Mononuclear cell (primary cell): ENCODE results near the gene PCOLCE2. TPM values are rescaled to one million over a fixed set of nuclear protein-coding genes. Genes with fewer than 3 reads are reported as not detected.
A peak's percentile ranks its signal among the peaks of the same experiment; 100 is the strongest.
"Not testable (repeated sequence)": the region's sequence is repeated elsewhere in the genome, so short reads cannot be mapped to it uniquely, and the experiment has no call there.

ENCODE experiments used
- H3K27me3 ChIP-seq: 2 replicates; pipeline ENCODE4 v1.6.0; 2011; ENCODE audit warnings: low read length, control low read depth; ENCODE audit not compliant: insufficient read depth
- H3K4me1 ChIP-seq: 2 replicates; pipeline ENCODE4 v1.5.1; 2011; ENCODE audit warnings: mild to moderate bottlenecking, low read length, control low read depth; ENCODE audit not compliant: insufficient read depth
- H3K4me3 ChIP-seq: 2 replicates; pipeline ENCODE4 v1.5.1; 2011; ENCODE audit warnings: mild to moderate bottlenecking, low read length, moderate library complexity
- H3K9me3 ChIP-seq: 2 replicates; pipeline ENCODE4 v1.5.1; 2011; ENCODE audit warnings: low read depth, mild to moderate bottlenecking, control low read depth, low read length
- total RNA-seq: library from RNA; depleted of rRNA; stranded (reverse); fragments of >200 nt; gene quantifications from one replicate; pipeline ENCODE4 v1.2.3, GENCODE V29; 2012

The PCOLCE2 gene
- total RNA-seq, 1 donor, result not detected

DNA sequence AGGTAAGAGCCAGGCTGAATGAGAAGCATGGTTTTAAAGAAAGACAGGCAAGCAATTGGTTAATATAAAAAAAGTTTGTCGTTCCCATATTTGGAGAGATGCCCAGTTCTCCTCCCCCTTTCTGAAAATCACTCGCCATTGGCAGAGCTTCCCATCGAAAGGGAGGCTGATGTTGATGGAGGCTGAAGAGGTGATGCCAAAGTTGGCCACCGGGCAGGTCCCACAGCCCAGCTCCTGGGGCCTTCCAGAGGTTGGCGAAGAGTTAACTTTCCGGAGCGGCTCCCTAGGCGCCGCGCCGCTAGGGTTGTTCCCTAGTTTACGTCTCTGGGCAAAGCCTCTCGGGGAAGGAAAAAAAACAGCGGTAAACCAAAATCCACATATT, 793 bp downstream of the PCOLCE2 start:
- peaks cover 17% of the 10 kb centered on the region for H3K4me1 ChIP-seq
- H3K27me3 ChIP-seq, result peaks cover 51% of the 10 kb centered on the region
- H3K4me3 ChIP-seq, result peak overlapping the region; percentile 24
- H3K9me3 ChIP-seq, result no peaks in the 10 kb centered on the region

GRCh38 chr3:142886940-142887339, 1.9 kb downstream of the PCOLCE2 start:
- Histone ChIP-seq H3K9me3 (no peaks in the 10 kb centered on the region), H3K27me3 (peaks cover 52% of the 10 kb centered on the region), H3K4me1 (peaks cover 17% of the 10 kb centered on the region), H3K4me3 (no peak overlapping the region)

DNA sequence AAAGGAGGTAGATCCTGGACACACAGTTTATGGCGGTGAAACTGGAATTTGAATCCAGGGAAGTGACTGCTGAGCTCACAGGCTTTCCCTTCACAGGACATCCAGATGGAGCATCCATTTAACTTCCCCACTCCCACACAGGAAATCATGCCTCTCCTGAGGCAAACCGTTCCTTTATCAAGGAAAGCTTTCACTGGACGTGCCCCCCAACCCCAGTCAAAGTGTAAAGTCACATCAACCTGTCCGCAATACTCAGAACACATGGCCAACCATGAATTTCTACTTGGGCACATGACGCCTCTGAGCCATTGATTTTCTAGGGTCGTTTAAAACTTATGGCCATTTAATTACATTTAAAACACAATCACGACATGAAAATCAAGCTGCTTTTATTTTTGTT, 2.9 kb downstream of the PCOLCE2 start:
- peaks cover 52% of the 10 kb centered on the region for H3K27me3 ChIP-seq
- no peak overlapping the region for H3K4me3 ChIP-seq

DNA sequence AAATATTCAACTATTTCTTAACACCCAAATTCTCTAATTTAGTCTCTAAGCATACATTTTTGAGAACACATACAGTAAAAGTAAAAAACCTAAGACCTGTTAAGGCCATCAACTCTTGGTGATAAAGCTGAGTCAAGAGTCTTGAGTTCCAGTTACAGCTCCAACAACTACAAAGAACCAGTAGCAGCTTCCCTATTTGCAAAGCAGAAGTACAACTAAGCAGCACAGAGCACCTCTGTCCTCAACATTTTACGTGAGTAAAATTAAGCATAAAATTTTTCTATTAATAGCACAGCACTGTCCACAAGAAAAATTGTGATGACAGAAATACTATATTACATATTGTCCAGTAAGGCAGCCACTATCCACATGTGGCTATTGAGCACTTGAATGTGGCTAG, 4.4 kb downstream of the PCOLCE2 start:
- H3K4me3 ChIP-seq, result no peak overlapping the region

More for the DNA sequence above, 2.9 kb downstream of the PCOLCE2 start:
- H3K4me1 ChIP-seq, result peaks cover 17% of the 10 kb centered on the region
- H3K9me3 ChIP-seq, result no peaks in the 10 kb centered on the region

GRCh38 chr3:142883534-142883933, 5.3 kb downstream of the PCOLCE2 start:
- not testable (repeated sequence) for H3K9me3 ChIP-seq, H3K4me1 ChIP-seq, H3K4me3 ChIP-seq
- peaks cover 32% of the 10 kb centered on the region for H3K27me3 ChIP-seq

More for the DNA sequence above, 4.4 kb downstream of the PCOLCE2 start:
- H3K4me1 ChIP-seq, result peaks cover 17% of the 10 kb centered on the region
- H3K9me3 ChIP-seq, result no peaks in the 10 kb centered on the region
- peaks cover 38% of the 10 kb centered on the region for H3K27me3 ChIP-seq

DNA sequence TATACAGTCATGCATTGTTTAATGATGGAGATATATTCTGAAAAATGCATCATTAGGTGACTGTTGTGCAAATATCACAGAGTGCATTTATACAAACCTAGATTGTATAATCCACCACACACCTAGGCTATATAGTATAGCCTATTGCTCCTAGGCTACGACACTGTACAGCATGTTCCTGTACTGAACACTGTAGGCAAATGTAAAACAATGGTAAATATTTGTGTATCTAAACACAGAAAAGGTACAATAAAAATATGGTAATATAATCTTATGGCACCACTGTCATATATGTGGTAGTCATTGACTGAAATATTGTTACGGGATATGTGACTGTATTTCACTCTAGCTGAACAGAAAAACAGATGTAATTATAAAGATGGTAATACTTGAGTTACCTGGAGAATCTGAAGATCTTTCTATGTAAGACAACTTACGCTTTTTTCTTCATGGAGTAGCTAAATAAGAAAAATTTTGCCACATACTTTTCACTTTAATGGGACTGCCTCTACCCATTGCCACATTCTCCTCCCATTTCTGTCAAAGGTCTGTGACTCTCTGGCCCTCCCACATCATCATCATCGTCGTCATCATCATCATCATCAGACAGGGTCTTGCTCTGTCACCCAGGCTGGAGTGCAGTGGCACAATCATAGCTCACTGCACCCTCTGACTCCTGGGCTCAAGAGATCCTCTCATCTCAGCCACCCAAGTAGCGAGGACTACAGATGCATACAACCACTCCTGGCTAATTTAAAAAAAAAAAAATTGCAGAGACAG, 7.2 kb downstream of the PCOLCE2 start:
- Histone ChIP-seq H3K4me1 (no peaks in the 10 kb centered on the region), H3K9me3 (no peaks in the 10 kb centered on the region), H3K4me3 (no peak overlapping the region), H3K27me3 (peaks cover 14% of the 10 kb centered on the region)

DNA sequence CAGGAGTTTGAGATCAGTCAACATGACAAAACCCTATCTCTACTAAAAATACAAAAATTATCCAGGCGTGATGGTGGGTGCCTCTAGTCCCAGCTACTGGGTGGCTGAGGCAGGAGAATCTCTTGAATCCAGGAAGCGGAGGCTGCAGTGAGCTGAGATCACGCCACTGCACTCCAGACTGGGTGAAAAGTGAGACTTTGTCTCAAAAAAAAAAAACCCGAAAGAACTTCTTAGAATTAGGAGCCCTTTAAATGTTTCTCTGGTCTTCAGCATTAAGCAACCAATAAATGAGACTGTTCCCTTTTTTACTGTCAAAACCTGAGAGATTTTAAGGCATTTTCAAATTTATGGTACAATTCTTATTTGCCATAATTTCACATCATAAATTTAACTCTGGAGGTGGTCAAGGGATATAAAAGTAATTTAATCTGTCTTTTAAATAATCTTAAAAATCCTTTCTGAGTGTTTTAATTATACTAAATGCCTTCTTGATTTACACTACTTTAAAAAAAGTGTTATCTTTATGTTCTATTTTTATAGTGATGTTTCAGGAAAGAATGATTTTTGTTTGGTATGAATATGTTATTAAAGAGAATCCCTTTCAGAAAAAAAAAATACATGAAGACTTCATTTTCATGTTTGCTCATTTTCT, 10.1 kb downstream of the PCOLCE2 start:
- H3K4me3 ChIP-seq, result no peak overlapping the region
- no peaks in the 10 kb centered on the region for H3K4me1 ChIP-seq
- no peaks in the 10 kb centered on the region for H3K9me3 ChIP-seq
- H3K27me3 ChIP-seq, result peaks cover 3% of the 10 kb centered on the region

DNA sequence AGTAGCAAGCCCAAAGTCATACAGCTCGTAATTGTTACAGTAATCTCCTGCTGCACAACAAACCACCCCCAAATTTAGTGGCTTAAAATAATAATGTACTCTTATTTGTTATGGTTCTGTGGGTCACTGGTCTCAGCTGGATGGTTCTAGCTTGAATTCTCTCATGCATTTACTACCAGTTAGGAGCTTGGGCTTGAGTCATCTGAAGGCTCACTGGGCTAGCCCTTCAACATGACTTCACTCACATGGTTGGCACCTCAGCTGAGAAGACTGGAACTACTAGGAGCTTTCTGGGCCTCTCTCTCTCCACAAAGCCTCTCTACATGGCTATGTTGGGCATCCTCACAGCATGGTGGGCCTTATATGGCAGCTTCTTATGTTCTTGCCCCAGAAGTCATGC, 12.5 kb downstream of the PCOLCE2 start:
- Histone ChIP-seq H3K4me1 (no peaks in the 10 kb centered on the region), H3K9me3 (no peaks in the 10 kb centered on the region), H3K4me3 (no peak overlapping the region), H3K27me3 (no peaks in the 10 kb centered on the region)

GRCh38 chr3:142875583-142876207, 13.2 kb downstream of the PCOLCE2 start:
- H3K4me1 ChIP-seq, result no peaks in the 10 kb centered on the region
- no peak overlapping the region for H3K4me3 ChIP-seq
- H3K9me3 ChIP-seq, result no peaks in the 10 kb centered on the region
- H3K27me3 ChIP-seq, result no peaks in the 10 kb centered on the region

GRCh38 chr3:142875099-142875498, 13.8 kb downstream of the PCOLCE2 start:
- H3K9me3 ChIP-seq, result no peaks in the 10 kb centered on the region
- H3K4me3 ChIP-seq, result no peak overlapping the region
- no peaks in the 10 kb centered on the region for H3K4me1 ChIP-seq
- H3K27me3 ChIP-seq, result no peaks in the 10 kb centered on the region

GRCh38 chr3:142868382-142868781, 20.5 kb downstream of the PCOLCE2 start:
- not testable (repeated sequence) for H3K9me3 ChIP-seq, H3K4me1 ChIP-seq, H3K4me3 ChIP-seq, H3K27me3 ChIP-seq

- Histone ChIP-seq H3K9me3 (no peaks in the 10 kb centered on the region), H3K4me3 (no peak overlapping the region), H3K27me3 (no peaks in the 10 kb centered on the region), H3K4me1 (peaks cover 10% of the 10 kb centered on the region)
These were observed 21.8 kb downstream of the PCOLCE2 start for GRCh38 chr3:142866841-142867631.

GRCh38 chr3:142863930-142864920, 24.7 kb downstream of the PCOLCE2 start:
- peaks cover 10% of the 10 kb centered on the region for H3K4me1 ChIP-seq
- no peaks in the 10 kb centered on the region for H3K27me3 ChIP-seq
- H3K4me3 ChIP-seq, result no peak overlapping the region
- H3K9me3 ChIP-seq, result no peaks in the 10 kb centered on the region
